ENCODE results near the gene PGLYRP2. TPM values are rescaled to one million over a fixed set of nuclear protein-coding genes. Genes with fewer than 3 reads are reported as not detected.

Gene PGLYRP2
- total and polyA plus RNA-seq, 3 experiments from 2014 or later = 0.13 to 0.49 TPM; not detected in 1

- Mint-ChIP-seq H3K4me1 (peaks cover 23 to 39% (median 31%) of the 10 kb centered on the region in 3 donors), H3K36me3 (peaks cover 13 to 79% (median 15%) of the 10 kb centered on the region in 3 donors), H3K9me3 (no peaks in the 10 kb centered on the region), H3K27me3 (no peaks in the 10 kb centered on the region), H3K27ac (peak overlapping the region in 2 of 8 donors; percentile 24 to 54), H3K4me3 (no peak overlapping the region)
- CTCF ChIA-PET = interaction anchor here (0.6 to 1.5 kb wide), 2 partner anchors 10 to 97 kb away, joined by 3 to 5 read pairs; no protein-coding TSS in a partner anchor
- Histone ChIP-seq H3K36me3 (ENCODE audit: insufficient read depth, low read length) (peaks cover 57% of the 10 kb centered on the region), H3K4me1 (ENCODE audit: insufficient read depth, low read length) (peaks cover 27% of the 10 kb centered on the region), H3K27me3 (ENCODE audit: insufficient read depth, low read length, poor library complexity, severe bottlenecking) (no peaks in the 10 kb centered on the region), H3K27ac (ENCODE audit: low read depth, low read length) (no peak overlapping the region), H3K4me3 (ENCODE audit: low read length) (no peak overlapping the region), H3K9me3 (ENCODE audit: low read length) (no peaks in the 10 kb centered on the region)
- no peak for DNase-seq
- POLR2A ChIA-PET = no interaction called here
Observed at GRCh38 chr19:15456871-15457700, 22.2 kb downstream of the PGLYRP2 start.

- Mint-ChIP-seq H3K9me3 (no peaks in the 10 kb centered on the region), H3K27ac (peak overlapping the region in 2 of 8 donors; percentile 47 to 54), H3K4me3 (no peak overlapping the region), H3K36me3 (peaks cover 13 to 79% (median 15%) of the 10 kb centered on the region in 3 donors), H3K4me1 (peaks cover 17 to 35% (median 25%) of the 10 kb centered on the region in 3 donors), H3K27me3 (no peaks in the 10 kb centered on the region)
- peaks cover 58% of the 10 kb centered on the region for H3K36me3 ChIP-seq (ENCODE audit: insufficient read depth, low read length)
- no peak overlapping the region for H3K27ac ChIP-seq (ENCODE audit: low read depth, low read length)
- CTCF ChIA-PET = interaction anchor here (0.6 to 1.5 kb wide), 2 partner anchors 11 to 98 kb away, joined by 3 to 5 read pairs; no protein-coding TSS in a partner anchor
- H3K4me1 ChIP-seq (ENCODE audit: insufficient read depth, low read length) = peaks cover 20% of the 10 kb centered on the region
- H3K9me3 ChIP-seq (ENCODE audit: low read length) = no peaks in the 10 kb centered on the region
- POLR2A ChIA-PET = no interaction called here
- no peaks in the 10 kb centered on the region for H3K27me3 ChIP-seq (ENCODE audit: insufficient read depth, low read length, poor library complexity, severe bottlenecking)
- no peak for DNase-seq
- no peak overlapping the region for H3K4me3 ChIP-seq (ENCODE audit: low read length)
Observed at GRCh38 chr19:15456441-15456840, 22.9 kb downstream of the PGLYRP2 start.

GRCh38 chr19:15455996-15456395 lies 23.3 kb downstream of the PGLYRP2 start:
- CTCF ChIA-PET = interaction anchor here (1.5 to 2.5 kb wide), 2 partner anchors 11 to 37 kb away, joined by 5 to 9 read pairs; partner anchors contain the start of gene AKAP8L

GRCh38 chr19:15453906-15454860 lies 25.1 kb downstream of the PGLYRP2 start:
- Histone ChIP-seq H3K36me3 (ENCODE audit: insufficient read depth, low read length) (peaks cover 38% of the 10 kb centered on the region), H3K9me3 (ENCODE audit: low read length) (no peaks in the 10 kb centered on the region), H3K4me1 (ENCODE audit: insufficient read depth, low read length) (peaks cover 12% of the 10 kb centered on the region), H3K27me3 (ENCODE audit: insufficient read depth, low read length, poor library complexity, severe bottlenecking) (no peaks in the 10 kb centered on the region), H3K27ac (ENCODE audit: low read depth, low read length) (no peak overlapping the region), H3K4me3 (ENCODE audit: low read length) (no peak overlapping the region)
- DNase-seq = no peak
- CTCF ChIA-PET = interaction anchor here (1.1 to 4.3 kb wide), 3 partner anchors 8 to 35 kb away, joined by 4 to 23 read pairs (median 9); partner anchors contain the start of gene AKAP8L
- POLR2A ChIA-PET = interaction anchor here (0.9 kb wide), 1 partner anchor 9 kb away, joined by 7 read pairs; no protein-coding TSS in a partner anchor
- peak overlapping the region in 1 of 7 donors; percentile 74 for H3K4me3 Mint-ChIP-seq
- peaks cover 0 to 5% of the 10 kb centered on the region in 2 donors for H3K27me3 Mint-ChIP-seq
- H3K9me3 Mint-ChIP-seq = no peaks in the 10 kb centered on the region
- peak overlapping the region; percentile 13 to 92 (median 77) for H3K27ac Mint-ChIP-seq
- H3K4me1 Mint-ChIP-seq = peaks cover 23 to 39% (median 28%) of the 10 kb centered on the region in 3 donors
- H3K36me3 Mint-ChIP-seq = peaks cover 13 to 67% (median 15%) of the 10 kb centered on the region in 3 donors

More at GRCh38 chr19:15455996-15456395, 23.3 kb downstream of the PGLYRP2 start:
- Mint-ChIP-seq H3K4me3 (no peak overlapping the region), H3K9me3 (no peaks in the 10 kb centered on the region), H3K27ac (no peak overlapping the region), H3K4me1 (peaks cover 21 to 39% (median 29%) of the 10 kb centered on the region in 3 donors), H3K27me3 (no peaks in the 10 kb centered on the region), H3K36me3 (peaks cover 13 to 81% (median 17%) of the 10 kb centered on the region in 3 donors)
- Histone ChIP-seq H3K27ac (ENCODE audit: low read depth, low read length) (no peak overlapping the region), H3K9me3 (ENCODE audit: low read length) (no peaks in the 10 kb centered on the region), H3K4me3 (ENCODE audit: low read length) (no peak overlapping the region), H3K27me3 (ENCODE audit: insufficient read depth, low read length, poor library complexity, severe bottlenecking) (no peaks in the 10 kb centered on the region), H3K4me1 (ENCODE audit: insufficient read depth, low read length) (peaks cover 16% of the 10 kb centered on the region), H3K36me3 (ENCODE audit: insufficient read depth, low read length) (peaks cover 54% of the 10 kb centered on the region)
- no peak for DNase-seq
- POLR2A ChIA-PET = no interaction called here

GRCh38 chr19:15453091-15453578 lies 26.2 kb downstream of the PGLYRP2 start:
- Histone ChIP-seq H3K27ac (ENCODE audit: low read depth, low read length) (no peak overlapping the region), H3K4me3 (ENCODE audit: low read length) (no peak overlapping the region), H3K4me1 (ENCODE audit: insufficient read depth, low read length) (peaks cover 12% of the 10 kb centered on the region), H3K27me3 (ENCODE audit: insufficient read depth, low read length, poor library complexity, severe bottlenecking) (no peaks in the 10 kb centered on the region), H3K36me3 (ENCODE audit: insufficient read depth, low read length) (peaks cover 35% of the 10 kb centered on the region), H3K9me3 (ENCODE audit: low read length) (no peaks in the 10 kb centered on the region)
- CTCF ChIA-PET = interaction anchor here (4.3 kb wide), 1 partner anchor 9 kb away, joined by 23 read pairs; no protein-coding TSS in a partner anchor
- Mint-ChIP-seq H3K36me3 (peaks cover 13 to 65% (median 15%) of the 10 kb centered on the region in 3 donors), H3K4me1 (peaks cover 30 to 47% (median 34%) of the 10 kb centered on the region in 3 donors), H3K9me3 (no peaks in the 10 kb centered on the region), H3K4me3 (no peak overlapping the region), H3K27me3 (peaks cover 0 to 5% of the 10 kb centered on the region in 2 donors), H3K27ac (peak overlapping the region in 1 of 8 donors; percentile 78)
- POLR2A ChIA-PET = interaction anchor here (0.7 to 1.8 kb wide), 3 partner anchors 11 to 1889 kb away, joined by 3 to 7 read pairs (median 4); no protein-coding TSS in a partner anchor
- no peak for DNase-seq

- Histone ChIP-seq H3K4me1 (ENCODE audit: insufficient read depth, low read length) (peaks cover 12% of the 10 kb centered on the region), H3K36me3 (ENCODE audit: insufficient read depth, low read length) (peaks cover 29% of the 10 kb centered on the region), H3K4me3 (ENCODE audit: low read length) (no peak overlapping the region), H3K27me3 (ENCODE audit: insufficient read depth, low read length, poor library complexity, severe bottlenecking) (no peaks in the 10 kb centered on the region), H3K9me3 (ENCODE audit: low read length) (no peaks in the 10 kb centered on the region), H3K27ac (ENCODE audit: low read depth, low read length) (no peak overlapping the region)
- Mint-ChIP-seq H3K27me3 (peaks cover 0 to 7% of the 10 kb centered on the region in 2 donors), H3K4me3 (peak overlapping the region in 2 of 7 donors; percentile 45 to 56), H3K27ac (peak overlapping the region in 5 of 8 donors; percentile 29 to 88 (median 58)), H3K36me3 (peaks cover 13 to 60% (median 13%) of the 10 kb centered on the region in 3 donors), H3K4me1 (peaks cover 28 to 47% (median 34%) of the 10 kb centered on the region in 3 donors), H3K9me3 (no peaks in the 10 kb centered on the region)
- DNase-seq = peak in 1 of 5 donors; percentile 34
- ChIA-PET POLR2A (interaction anchor here (0.5 to 1.8 kb wide), 6 partner anchors 8 to 361 kb away, joined by 3 to 7 read pairs (median 4); partner anchors contain the start of gene AKAP8L), CTCF (interaction anchor here (0.9 to 4.3 kb wide), 3 partner anchors 10 to 103 kb away, joined by 4 to 23 read pairs (median 20); partner anchors contain the start of gene AKAP8L)
Observed at GRCh38 chr19:15452111-15453047, 26.9 kb downstream of the PGLYRP2 start.
